ENCODE measurements around the gene RABAC1.

RABAC1 gene

DNA sequence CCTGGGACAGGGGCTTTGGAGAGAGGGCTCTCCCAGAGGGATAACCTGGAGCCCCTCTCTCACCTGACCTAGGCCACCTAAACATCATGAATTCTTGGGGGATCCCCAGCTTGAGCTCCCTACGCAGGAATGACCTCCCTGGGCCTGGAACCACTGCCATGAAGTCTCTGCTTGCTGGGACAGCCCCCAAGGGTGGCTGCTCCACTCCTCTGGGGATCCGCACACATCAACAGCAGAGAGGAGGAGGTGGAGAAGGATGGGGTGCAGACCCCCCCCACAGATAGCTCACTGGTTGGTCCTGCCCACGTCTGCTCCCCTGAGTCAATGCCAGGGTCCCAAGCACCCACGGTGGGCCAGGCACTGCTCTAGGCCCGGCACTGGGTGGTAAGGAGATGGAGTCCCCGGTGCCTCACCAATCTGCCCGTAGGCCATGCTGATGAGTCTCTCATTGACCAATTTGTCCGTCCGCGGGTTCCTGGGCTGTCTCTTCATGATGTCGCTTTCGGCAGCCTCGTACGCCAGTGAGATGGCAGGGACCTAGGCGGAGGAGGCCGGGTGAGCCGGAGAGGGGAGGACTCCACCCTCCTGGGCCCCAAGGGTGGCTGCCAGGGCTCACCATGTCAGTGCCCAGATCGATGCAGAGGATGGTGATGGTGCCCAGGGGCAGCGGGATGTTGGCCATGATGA, 10.8 kb upstream of the RABAC1 start:
- H3K9me3 ChIP-seq (ENCODE audit: control insufficient read depth, insufficient read depth, low read length), result no peaks in the 10 kb centered on the region
- no peak overlapping the region for H3K9ac ChIP-seq (ENCODE audit: low read depth, low read length)
- H3K4me1 ChIP-seq (ENCODE audit: insufficient read depth, low read length), result no peaks in the 10 kb centered on the region
- 0 out of 2 replicates have a peak, but pooled peaks cover 5% of the 10 kb centered on the region for H3K36me3 ChIP-seq (ENCODE audit: insufficient read depth, low read length)

DNA sequence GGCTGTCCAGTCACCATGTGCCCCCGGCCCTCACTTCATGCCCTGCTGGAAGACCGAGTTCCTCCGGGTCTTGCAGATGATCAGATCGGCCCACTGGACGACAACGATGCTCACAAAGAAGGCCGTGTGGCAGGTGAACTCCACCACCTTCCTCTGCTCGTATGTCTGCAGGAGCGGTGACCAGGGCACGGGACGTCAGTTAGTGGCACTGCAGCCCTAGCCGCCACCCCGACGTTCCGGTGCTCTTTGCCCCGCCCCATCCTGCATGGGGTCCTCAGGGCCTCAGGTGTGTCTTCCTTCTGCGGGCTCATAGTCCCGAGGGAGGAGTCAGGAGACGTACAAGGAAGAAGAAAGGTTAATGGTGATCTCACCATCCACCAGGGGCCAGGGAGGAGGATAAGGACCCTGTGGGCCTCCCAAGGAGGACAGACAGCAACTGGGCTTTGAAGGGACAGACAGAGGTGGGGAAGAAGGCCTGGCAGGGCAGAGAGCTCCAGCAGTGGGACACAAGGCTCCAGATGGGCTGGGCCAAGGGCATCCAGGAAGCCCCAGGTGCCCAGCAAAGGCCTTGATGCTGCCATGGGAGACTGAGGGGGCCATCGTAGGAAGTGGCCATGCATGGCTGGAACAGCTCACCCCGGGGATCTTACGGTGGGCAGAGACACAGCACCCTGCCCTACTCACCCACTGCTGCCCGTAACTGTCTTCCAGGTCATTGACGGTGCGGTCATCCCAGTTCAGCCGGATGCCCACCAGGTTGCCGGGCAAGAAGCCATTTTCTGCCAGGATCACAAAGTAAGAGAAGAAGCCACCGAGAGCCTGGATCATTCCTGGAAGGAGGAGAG, 9.9 kb upstream of the RABAC1 start:
- Histone ChIP-seq H3K9ac (ENCODE audit: low read depth, low read length) (no peak overlapping the region), H3K36me3 (ENCODE audit: insufficient read depth, low read length) (0 out of 2 replicates have a peak, but pooled peaks cover 5% of the 10 kb centered on the region), H3K9me3 (ENCODE audit: control insufficient read depth, insufficient read depth, low read length) (no peaks in the 10 kb centered on the region), H3K4me1 (ENCODE audit: insufficient read depth, low read length) (no peaks in the 10 kb centered on the region)

DNA sequence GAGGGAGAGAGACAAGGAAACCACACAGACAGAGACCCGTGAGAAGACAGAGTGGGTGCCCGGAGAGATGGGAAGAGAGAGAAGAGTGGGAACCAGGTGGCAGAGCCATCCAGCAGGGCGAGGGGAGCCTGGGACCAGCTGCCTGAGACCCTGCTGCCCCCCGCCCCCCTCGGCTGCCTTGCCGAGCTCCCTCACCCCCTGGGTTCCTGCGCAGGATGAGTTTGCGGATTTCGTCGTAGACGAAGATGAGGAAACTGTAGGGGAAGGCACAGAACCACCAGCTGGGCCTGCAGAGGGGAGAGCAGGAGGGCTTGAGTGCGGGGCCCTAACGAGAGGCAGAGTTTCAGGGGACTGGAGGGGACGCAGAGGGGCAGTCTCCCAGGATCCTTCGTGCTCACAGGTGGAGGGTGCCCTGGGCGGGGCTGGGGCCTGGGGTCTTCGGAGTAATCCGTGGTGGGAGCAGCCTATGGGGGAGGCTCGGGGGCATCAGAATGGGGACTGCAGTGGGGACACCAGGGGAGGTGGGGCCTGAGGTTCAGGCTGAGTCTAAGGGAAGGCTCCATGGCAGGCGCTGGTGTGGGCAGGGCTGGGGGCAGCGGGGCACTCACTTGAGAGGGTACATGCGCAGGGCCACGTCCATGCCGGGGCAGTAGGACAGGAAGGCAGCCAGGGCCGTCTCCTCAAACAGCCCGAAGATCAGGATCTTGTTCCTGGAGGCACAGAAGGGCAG, 8.1 kb upstream of the RABAC1 start:
- Histone ChIP-seq H3K36me3 (ENCODE audit: insufficient read depth, low read length) (no peaks in the 10 kb centered on the region), H3K9ac (ENCODE audit: low read depth, low read length) (no peak overlapping the region)

DNA sequence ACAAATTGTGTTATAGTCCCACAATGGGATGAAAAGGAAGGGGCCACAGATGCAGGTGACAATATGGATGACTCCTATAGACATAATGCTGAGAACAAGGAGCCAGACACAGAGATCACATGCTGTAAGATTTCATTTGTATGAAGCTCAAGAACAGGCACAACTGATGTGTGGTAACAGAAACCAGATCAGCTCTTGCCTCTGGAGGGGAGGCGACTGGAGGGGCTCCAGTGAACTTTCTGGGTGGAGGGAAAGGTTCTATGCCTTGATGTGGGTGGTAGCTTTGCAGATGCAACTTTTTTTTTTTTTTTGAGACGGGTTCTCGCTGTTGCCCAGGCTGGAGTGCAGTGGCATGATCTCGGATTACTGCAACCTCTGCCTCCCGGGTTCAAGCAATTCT, 6.0 kb upstream of the RABAC1 start:
- H3K4me1 ChIP-seq (ENCODE audit: insufficient read depth, low read length), result no peaks in the 10 kb centered on the region
- H3K36me3 ChIP-seq (ENCODE audit: insufficient read depth, low read length), result no peaks in the 10 kb centered on the region
- H3K9ac ChIP-seq (ENCODE audit: low read depth, low read length), result no peak overlapping the region
- H3K9me3 ChIP-seq (ENCODE audit: control insufficient read depth, insufficient read depth, low read length), result no peaks in the 10 kb centered on the region

More for the DNA sequence above, 8.1 kb upstream of the RABAC1 start:
- no peaks in the 10 kb centered on the region for H3K4me1 ChIP-seq (ENCODE audit: insufficient read depth, low read length)
- H3K9me3 ChIP-seq (ENCODE audit: control insufficient read depth, insufficient read depth, low read length), result no peaks in the 10 kb centered on the region

DNA sequence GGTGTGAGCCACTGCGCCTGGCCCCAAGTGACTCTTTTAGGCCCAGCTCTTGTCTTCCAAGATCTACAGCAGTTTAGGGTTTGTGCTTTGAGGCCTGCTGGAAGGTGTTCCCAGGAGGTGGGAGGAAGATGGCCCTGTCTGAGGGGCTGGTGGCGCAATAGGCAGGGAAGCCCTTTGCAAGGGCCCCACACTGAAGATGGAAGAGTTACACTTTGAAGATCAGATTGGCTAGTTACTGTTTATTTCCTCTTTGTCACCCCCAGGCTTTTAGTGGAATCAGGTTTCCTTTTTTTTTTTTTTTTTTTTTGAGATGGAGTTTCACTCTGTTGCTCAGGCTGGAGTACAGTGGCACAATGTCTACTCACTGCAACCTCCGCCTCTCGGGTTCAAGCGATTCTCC, 1.9 kb upstream of the RABAC1 start:
- no peak overlapping the region for H3K9ac ChIP-seq (ENCODE audit: low read depth, low read length)
- H3K4me1 ChIP-seq (ENCODE audit: insufficient read depth, low read length), result peaks cover 5% of the 10 kb centered on the region; the same call in 1 of the 2 replicates
- no peaks in the 10 kb centered on the region for H3K9me3 ChIP-seq (ENCODE audit: control insufficient read depth, insufficient read depth, low read length)
- H3K36me3 ChIP-seq (ENCODE audit: insufficient read depth, low read length), result no peaks in the 10 kb centered on the region

DNA sequence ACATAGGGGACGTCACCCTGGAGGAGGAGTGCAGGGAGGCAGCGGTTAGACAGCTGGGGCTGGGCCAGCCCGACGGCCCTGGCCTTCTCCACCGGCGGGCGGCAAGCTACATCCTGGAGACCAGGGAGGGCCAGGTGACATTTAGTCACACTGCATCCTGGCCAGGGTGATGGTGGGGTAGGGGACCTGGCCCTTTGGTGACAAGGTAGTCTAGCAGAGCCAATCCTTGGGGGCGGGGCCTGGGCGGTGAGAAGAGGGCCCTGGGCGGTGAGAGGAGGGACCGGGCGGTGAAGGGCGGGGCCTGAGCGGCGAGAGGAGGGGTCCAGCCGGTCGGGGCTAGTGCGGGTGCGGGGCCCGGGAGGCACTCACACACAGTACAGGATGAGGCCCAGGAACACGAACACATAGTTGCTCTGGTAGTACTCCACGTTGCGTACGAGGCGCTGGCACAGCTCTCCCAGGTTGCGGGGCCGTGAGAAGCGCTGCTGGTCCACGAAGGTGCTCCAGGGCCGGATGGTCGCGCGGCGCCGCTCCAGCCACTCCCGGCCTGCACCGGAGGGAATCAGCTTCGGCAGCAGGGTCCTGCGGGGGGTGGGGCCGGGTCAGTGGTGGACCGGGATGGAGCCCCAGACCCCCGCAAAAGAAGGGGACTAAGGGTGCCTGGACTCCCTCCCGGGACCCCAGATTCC, 610 bp downstream of the RABAC1 start:
- Histone ChIP-seq H3K9ac (ENCODE audit: low read depth, low read length) (peak overlapping the region; percentile 88), H3K36me3 (ENCODE audit: insufficient read depth, low read length) (no peaks in the 10 kb centered on the region), H3K4me1 (ENCODE audit: insufficient read depth, low read length) (peaks cover 5% of the 10 kb centered on the region; the same call in 1 of the 2 replicates), H3K9me3 (ENCODE audit: control insufficient read depth, insufficient read depth, low read length) (no peaks in the 10 kb centered on the region)

DNA sequence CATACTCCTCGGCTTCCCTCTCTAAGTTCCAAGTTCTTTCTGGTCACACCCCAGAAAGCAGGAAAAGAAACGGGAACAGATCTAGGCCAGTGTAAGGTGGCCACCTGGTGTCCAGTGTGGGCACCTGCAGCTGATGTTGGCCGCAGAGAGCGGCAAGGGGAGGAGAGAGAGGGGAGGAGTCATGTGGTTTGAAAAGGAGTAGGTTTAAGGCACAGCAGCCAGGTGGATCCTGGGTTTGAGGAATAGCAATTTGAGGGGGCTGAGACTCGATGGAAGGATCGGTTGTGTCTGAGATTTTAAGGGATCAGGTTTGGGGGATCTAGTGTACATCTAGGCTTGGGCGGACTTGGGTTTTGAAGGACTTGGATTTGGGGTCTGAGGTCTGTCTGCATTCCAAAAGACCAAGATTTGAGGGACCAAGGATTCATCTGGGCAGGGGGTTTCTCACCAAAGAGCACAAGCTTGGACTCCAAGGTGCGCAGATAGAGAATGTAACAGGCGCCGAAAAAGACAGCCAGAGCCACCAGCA, 1.2 kb downstream of the RABAC1 start:
- Histone ChIP-seq H3K9ac (ENCODE audit: low read depth, low read length) (peak overlapping the region; percentile 88; the same call in 1 of the 2 replicates), H3K9me3 (ENCODE audit: control insufficient read depth, insufficient read depth, low read length) (no peaks in the 10 kb centered on the region), H3K36me3 (ENCODE audit: insufficient read depth, low read length) (no peaks in the 10 kb centered on the region), H3K4me1 (ENCODE audit: insufficient read depth, low read length) (peaks cover 5% of the 10 kb centered on the region; the same call in 1 of the 2 replicates)

DNA sequence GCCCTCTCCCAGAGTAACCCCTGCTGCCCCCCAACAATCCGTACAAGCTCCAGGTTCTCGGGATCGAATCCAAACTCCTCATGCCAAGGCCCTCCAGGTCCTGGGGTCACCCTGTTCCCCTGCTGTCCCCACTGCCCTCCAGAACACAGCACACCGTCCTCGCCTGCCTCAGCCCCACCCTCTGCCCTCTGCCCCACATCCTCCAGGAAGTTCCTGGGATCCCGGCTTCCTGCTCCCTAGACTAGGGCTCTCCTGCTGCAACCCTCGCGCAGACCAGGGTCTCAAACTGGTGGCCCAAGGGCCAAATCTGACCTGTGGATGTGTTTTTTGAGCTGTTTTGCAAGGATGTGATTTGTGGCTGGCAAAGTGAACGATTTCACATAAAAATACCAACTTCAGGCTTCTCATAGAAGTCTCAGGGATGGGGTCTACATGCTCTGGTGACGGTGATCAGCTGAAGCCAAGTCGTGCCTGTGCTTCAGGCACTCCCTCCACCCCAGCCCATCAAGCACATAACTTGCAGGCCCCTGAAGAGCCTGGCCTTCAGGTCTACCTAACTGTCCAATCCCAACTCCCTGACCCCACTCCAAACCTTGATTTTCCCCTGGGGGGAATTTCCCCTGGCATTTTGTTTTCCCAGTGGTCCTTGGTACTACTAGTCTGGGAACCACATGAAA, 1.8 kb downstream of the RABAC1 start:
- Histone ChIP-seq H3K4me1 (ENCODE audit: insufficient read depth, low read length) (peaks cover 5% of the 10 kb centered on the region; the same call in 1 of the 2 replicates), H3K9me3 (ENCODE audit: control insufficient read depth, insufficient read depth, low read length) (no peaks in the 10 kb centered on the region), H3K36me3 (ENCODE audit: insufficient read depth, low read length) (no peaks in the 10 kb centered on the region), H3K9ac (ENCODE audit: low read depth, low read length) (no peak overlapping the region)

DNA sequence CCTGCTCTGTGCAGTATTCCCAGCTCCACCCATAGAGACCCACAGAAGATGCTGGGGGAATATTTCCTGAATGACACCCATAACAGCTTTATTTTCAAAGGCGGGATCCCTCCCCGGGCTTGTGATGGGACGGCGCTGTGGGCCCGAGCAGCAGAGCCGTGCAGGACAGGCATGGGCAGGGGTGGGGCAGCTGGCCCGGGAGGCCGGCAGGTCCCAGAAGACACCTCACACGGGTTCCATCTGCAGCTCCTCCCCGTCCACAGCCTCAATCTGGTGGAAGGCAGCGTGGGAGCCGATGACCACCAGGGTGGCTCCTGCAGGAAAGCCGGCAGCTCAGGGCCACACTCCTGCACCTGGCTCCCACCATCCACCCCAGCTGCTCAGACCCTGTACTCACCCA, 2.5 kb downstream of the RABAC1 start:
- no peak overlapping the region for H3K9ac ChIP-seq (ENCODE audit: low read depth, low read length)

DNA sequence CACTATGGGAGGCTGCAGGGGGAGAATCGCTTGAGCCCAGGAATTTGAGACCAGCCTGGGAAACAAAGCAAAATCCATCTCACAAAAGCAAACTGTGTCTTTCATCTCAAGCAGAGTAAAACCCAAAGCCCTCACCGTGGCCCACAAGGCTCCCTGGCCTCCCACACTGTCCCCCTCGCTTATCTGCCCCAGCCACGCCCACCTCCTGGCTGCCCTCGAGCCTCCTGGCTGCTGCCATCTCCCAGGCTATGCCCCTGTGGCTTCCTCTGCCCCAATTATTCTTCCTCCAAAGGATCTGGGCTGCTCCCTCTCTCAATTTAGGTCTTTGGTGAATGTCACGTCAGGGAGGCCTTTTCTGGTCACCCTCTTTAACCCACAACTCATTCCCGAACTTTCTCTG, 3.6 kb downstream of the RABAC1 start:
- Histone ChIP-seq H3K9me3 (ENCODE audit: control insufficient read depth, insufficient read depth, low read length) (no peaks in the 10 kb centered on the region), H3K4me1 (ENCODE audit: insufficient read depth, low read length) (peaks cover 5% of the 10 kb centered on the region; the same call in 1 of the 2 replicates), H3K9ac (ENCODE audit: low read depth, low read length) (no peak overlapping the region), H3K36me3 (ENCODE audit: insufficient read depth, low read length) (no peaks in the 10 kb centered on the region)

More for the DNA sequence above, 2.5 kb downstream of the RABAC1 start:
- Histone ChIP-seq H3K9me3 (ENCODE audit: control insufficient read depth, insufficient read depth, low read length) (no peaks in the 10 kb centered on the region), H3K4me1 (ENCODE audit: insufficient read depth, low read length) (peaks cover 5% of the 10 kb centered on the region; the same call in 1 of the 2 replicates), H3K36me3 (ENCODE audit: insufficient read depth, low read length) (no peaks in the 10 kb centered on the region)

DNA sequence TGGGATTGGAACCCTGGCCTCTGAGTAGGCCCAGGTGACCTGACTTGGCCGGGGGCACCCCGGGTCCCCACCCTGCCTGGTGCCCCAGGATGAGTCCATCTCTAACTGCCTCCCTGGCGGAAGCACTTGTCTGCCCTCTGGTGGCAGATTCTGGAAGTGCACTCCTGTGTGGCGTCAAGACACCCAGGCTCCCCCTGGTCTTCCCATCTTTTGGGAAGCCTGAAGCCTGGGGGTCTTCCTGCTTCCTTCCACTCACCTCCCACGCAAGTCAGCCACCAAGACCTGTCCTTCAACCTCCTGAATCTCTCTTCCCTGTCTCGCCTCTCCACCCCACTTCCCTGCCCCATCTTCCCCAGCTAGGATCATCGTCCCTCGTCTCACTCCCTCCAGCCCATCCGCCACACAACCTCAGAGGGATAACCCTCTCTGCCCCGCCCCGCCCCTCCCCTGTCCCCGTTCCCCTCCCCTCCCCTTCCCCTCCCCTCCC, 7.4 kb downstream of the RABAC1 start:
- Histone ChIP-seq H3K9me3 (ENCODE audit: control insufficient read depth, insufficient read depth, low read length) (no peaks in the 10 kb centered on the region), H3K9ac (ENCODE audit: low read depth, low read length) (peak overlapping the region; percentile 38; the same call in 1 of the 2 replicates), H3K4me1 (ENCODE audit: insufficient read depth, low read length) (no peaks in the 10 kb centered on the region), H3K36me3 (ENCODE audit: insufficient read depth, low read length) (no peaks in the 10 kb centered on the region)

DNA sequence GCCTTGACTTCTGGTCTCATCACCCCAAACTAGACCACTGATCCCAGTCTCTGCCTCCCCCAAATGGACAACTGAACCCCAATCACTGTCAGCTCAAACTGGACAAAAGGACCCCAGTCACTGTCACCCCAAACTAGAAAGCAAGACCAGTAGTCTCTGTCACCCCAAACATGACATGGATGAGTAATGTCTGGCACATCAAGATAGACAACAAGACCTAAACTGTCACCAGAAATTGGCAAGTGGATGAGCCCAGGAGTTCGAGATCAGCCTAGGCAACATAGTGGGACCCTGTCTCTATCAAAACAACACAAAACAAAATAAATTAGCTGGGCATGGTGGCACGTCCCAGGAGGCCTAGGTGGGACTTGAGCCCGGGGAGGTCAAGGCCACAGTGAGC, 12.0 kb downstream of the RABAC1 start:
- Histone ChIP-seq H3K9me3 (ENCODE audit: control insufficient read depth, insufficient read depth, low read length) (no peaks in the 10 kb centered on the region), H3K9ac (ENCODE audit: low read depth, low read length) (no peak overlapping the region), H3K36me3 (ENCODE audit: insufficient read depth, low read length) (no peaks in the 10 kb centered on the region), H3K4me1 (ENCODE audit: insufficient read depth, low read length) (no peaks in the 10 kb centered on the region)

DNA sequence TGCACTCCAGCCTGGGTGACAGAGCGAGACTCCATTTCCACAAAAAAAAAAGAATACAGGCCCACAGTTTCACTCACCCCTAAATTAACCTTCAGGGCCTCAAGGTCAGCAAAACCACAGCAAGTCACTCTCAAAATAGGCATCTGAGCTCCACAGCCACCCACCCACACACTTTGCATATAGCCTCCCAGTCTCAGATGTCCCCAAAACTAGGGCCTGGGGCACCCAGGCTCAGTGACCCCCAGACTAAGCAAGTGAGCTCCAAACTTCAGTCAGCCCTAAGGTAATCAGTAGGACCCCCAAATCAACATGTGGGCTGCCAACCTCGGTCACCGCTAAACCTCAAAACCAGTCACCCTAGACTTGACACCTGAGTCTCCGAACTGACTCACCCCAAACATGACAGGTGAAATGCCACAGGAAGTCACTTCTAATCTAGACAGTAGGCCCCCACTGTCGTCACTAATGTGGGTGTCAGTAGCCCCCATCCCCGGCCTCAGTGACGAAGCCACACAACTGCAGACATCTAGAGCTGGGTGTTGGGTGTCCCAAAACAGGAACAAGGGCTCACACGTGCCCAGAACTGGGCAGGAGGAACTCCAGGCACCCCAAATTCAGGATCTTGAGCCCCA, 13.9 kb downstream of the RABAC1 start:
- H3K4me1 ChIP-seq (ENCODE audit: insufficient read depth, low read length), result no peaks in the 10 kb centered on the region
- H3K9me3 ChIP-seq (ENCODE audit: control insufficient read depth, insufficient read depth, low read length), result no peaks in the 10 kb centered on the region
- H3K36me3 ChIP-seq (ENCODE audit: insufficient read depth, low read length), result no peaks in the 10 kb centered on the region
- H3K9ac ChIP-seq (ENCODE audit: low read depth, low read length), result no peak overlapping the region
